ENCODE data around the gene BSN.

BSN gene

GRCh38 chr3:49629866-49630265 is 75.6 kb downstream of the BSN start:
- H3K4me3 ChIP-seq (ENCODE audit: low read depth, low read length) = no peak overlapping the region
- ChIA-PET CTCF (no interaction called here), POLR2A (no interaction called here)
- DNase-seq (ENCODE audit: low read depth, low spot score) = no peak
- TF ChIP-seq CTCF (IDR thresholded peaks at IDR 0.05; ENCODE audit: insufficient read depth, low read length, missing control alignments) = no peak

- DNase-seq (ENCODE audit: low read depth, low spot score) = no peak
- TF ChIP-seq CTCF (IDR thresholded peaks at IDR 0.05; ENCODE audit: insufficient read depth, low read length, missing control alignments) = no peak
- POLR2A ChIA-PET = no interaction called here
- CTCF ChIA-PET = no interaction called here
- no peak overlapping the region for H3K4me3 ChIP-seq (ENCODE audit: low read depth, low read length)
These were observed 76.5 kb downstream of the BSN start for GRCh38 chr3:49630784-49631183.

GRCh38 chr3:49634736-49635135 is 80.5 kb downstream of the BSN start:
- TF ChIP-seq CTCF (IDR thresholded peaks at IDR 0.05; ENCODE audit: insufficient read depth, low read length, missing control alignments) = no peak
- no peak for DNase-seq (ENCODE audit: low read depth, low spot score)
- POLR2A ChIA-PET = no interaction called here
- CTCF ChIA-PET = interaction anchor here (2.0 kb wide), 1 partner anchor 95 kb away, joined by 4 read pairs; no protein-coding TSS in a partner anchor
- no peak overlapping the region for H3K4me3 ChIP-seq (ENCODE audit: low read depth, low read length)

- no peak for DNase-seq (ENCODE audit: low read depth, low spot score)
- TF ChIP-seq CTCF (IDR thresholded peaks at IDR 0.05; ENCODE audit: insufficient read depth, low read length, missing control alignments) = no peak
- ChIA-PET POLR2A (no interaction called here), CTCF (interaction anchor here (0.8 to 2.2 kb wide), 4 partner anchors 11 to 97 kb away, joined by 3 to 8 read pairs (median 4); no protein-coding TSS in a partner anchor)
- H3K4me3 ChIP-seq (ENCODE audit: low read depth, low read length) = no peak overlapping the region
These were observed 82.8 kb downstream of the BSN start for GRCh38 chr3:49636883-49637609.

- no peak for DNase-seq (ENCODE audit: low read depth, low spot score)
- no peak overlapping the region for H3K4me3 ChIP-seq (ENCODE audit: low read depth, low read length)
- no peak for TF ChIP-seq CTCF (IDR thresholded peaks at IDR 0.05; ENCODE audit: insufficient read depth, low read length, missing control alignments)
- ChIA-PET POLR2A (no interaction called here), CTCF (interaction anchor here (1.4 to 2.2 kb wide), 2 partner anchors 33 to 99 kb away, joined by 4 to 8 read pairs; no protein-coding TSS in a partner anchor)
These were observed 84.2 kb downstream of the BSN start for GRCh38 chr3:49638445-49638844.

- no peak overlapping the region for H3K4me3 ChIP-seq (ENCODE audit: low read depth, low read length)
- DNase-seq (ENCODE audit: low read depth, low spot score) = no peak
- no peak for TF ChIP-seq CTCF (IDR thresholded peaks at IDR 0.05; ENCODE audit: insufficient read depth, low read length, missing control alignments)
- ChIA-PET POLR2A (no interaction called here), CTCF (interaction anchor here (1.5 kb wide), 1 partner anchor 32 kb away, joined by 3 read pairs; no protein-coding TSS in a partner anchor)
These were observed 85.3 kb downstream of the BSN start for GRCh38 chr3:49639551-49639950.

Measured in AG04449 (cell line).